GM23248 (cell line): ENCODE data around the gene P2RX2. TPM values are rescaled to one million over a fixed set of nuclear protein-coding genes. Genes with fewer than 3 reads are reported as not detected.
A peak's percentile ranks its signal among the peaks of the same experiment; 100 is the strongest.

Source experiments
- DNase-seq: peaks from one replicate; pipeline ENCODE4 v3.0.0-alpha.2; 2015
- H2AFZ ChIP-seq: fragments of 200-600 bp; sonication (generic); 2 replicates; pipeline ENCODE4 v1.6.1; 2016; ENCODE audit warnings: antibody characterized with exemption
- H3F3A ChIP-seq: fragments of 200-600 bp; sonication (generic); 2 replicates; pipeline ENCODE4 v1.6.1; 2016; ENCODE audit warnings: mild to moderate bottlenecking, antibody characterized with exemption, mixed run types; ENCODE audit not compliant: insufficient read depth
- H3K27ac ChIP-seq: fragments of 200-600 bp; sonication (generic); 2 replicates; pipeline ENCODE4 v1.5.1; 2016; ENCODE audit warnings: mild to moderate bottlenecking
- H3K27me3 ChIP-seq: fragments of 200-600 bp; sonication (generic); replicated peaks from 2 replicates; pipeline ENCODE4 v1.6.1; 2016; ENCODE audit warnings: mild to moderate bottlenecking; ENCODE audit not compliant: insufficient read depth
- H3K36me3 ChIP-seq: fragments of 200-600 bp; sonication (generic); 2 replicates; pipeline ENCODE4 v1.6.1; 2016; ENCODE audit warnings: low read depth, mild to moderate bottlenecking
- H3K4me1 ChIP-seq: fragments of 200-600 bp; sonication (generic); 2 replicates; pipeline ENCODE4 v1.6.1; 2016; ENCODE audit warnings: mild to moderate bottlenecking; ENCODE audit not compliant: insufficient read depth
- H3K4me2 ChIP-seq: fragments of 200-600 bp; sonication (generic); one replicate; pipeline ENCODE4 v1.6.1; 2016; ENCODE audit warnings: mild to moderate bottlenecking; ENCODE audit not compliant: unreplicated experiment
- H3K4me3 ChIP-seq: fragments of 200-600 bp; sonication (generic); 2 replicates; pipeline ENCODE4 v1.5.1; 2016; ENCODE audit warnings: mild to moderate bottlenecking
- H3K79me2 ChIP-seq: fragments of 200-600 bp; sonication (generic); 2 replicates; pipeline ENCODE4 v1.6.1; 2016; ENCODE audit warnings: mild to moderate bottlenecking; ENCODE audit not compliant: insufficient read depth
- H3K9ac ChIP-seq: fragments of 200-600 bp; sonication (generic); 2 replicates; pipeline ENCODE4 v1.6.1; 2016; ENCODE audit warnings: mild to moderate bottlenecking
- H3K9me2 ChIP-seq: fragments of 200-600 bp; sonication (generic); 2 replicates; pipeline ENCODE4 v1.6.1; 2016; ENCODE audit warnings: mixed run types, mild to moderate bottlenecking, moderate library complexity; ENCODE audit not compliant: insufficient read depth
- H3K9me3 ChIP-seq: fragments of 200-600 bp; sonication (generic); one replicate; pipeline ENCODE4 v1.6.1; 2017; ENCODE audit warnings: low read depth
- H4K20me1 ChIP-seq: fragments of 200-600 bp; sonication (generic); 2 replicates; pipeline ENCODE4 v1.6.0; 2016; ENCODE audit not compliant: insufficient read depth
- EZH2 ChIP-seq: fragments of 200-600 bp; sonication (generic); IDR thresholded peaks from 2 replicates; pipeline ENCODE4 v1.6.1; 2018; ENCODE audit warnings: antibody characterized with exemption, mild to moderate bottlenecking; ENCODE audit not compliant: insufficient read depth, poor library complexity, severe bottlenecking
- EZH2phosphoT487 ChIP-seq: fragments of 200-600 bp; sonication (generic); IDR thresholded peaks from 2 replicates; pipeline ENCODE4 v1.6.1; 2018; ENCODE audit warnings: antibody characterized with exemption, moderate library complexity, mild to moderate bottlenecking, low read depth; ENCODE audit not compliant: insufficient read depth
- WGBS, 2 experiments: methylation state at CpG; one replicate each; pipeline ENCODE4 v1.1.6; 2015 to 2017; ENCODE audit warnings: low lambda C conversion rate in 2 of 2, low coverage in 1 of 2; ENCODE audit errors: missing lambda C conversion rate in 2 of 2; 5-methylcytosine and 5-hydroxymethylcytosine counted together
- in situ Hi-C: fragments of 300-500 bp; cut with MboI; formaldehyde crosslinking; loops from 2 replicates; pipeline ENCODE4 v1.15.0; 2020
- polyA plus RNA-seq: library from polyadenylated mRNA; unstranded; fragments of >200 nt; fragmentation: Nextera tagmentation; extraction: Ambion mirVana; gene quantifications from 2 replicates; pipeline ENCODE4 v1.2.1, GENCODE V29; 2016
- total RNA-seq: library from RNA; depleted of rRNA; stranded (reverse); fragments of >200 nt; shearing (Covaris generic); gene quantifications from 2 replicates; pipeline ENCODE4 v1.2.3, GENCODE V29; 2014

Gene P2RX2
- total and polyA plus RNA-seq, 2 experiments from 2014 or later = not detected

- no peaks in the 10 kb centered on the region for H3K79me2 ChIP-seq
- no peak for DNase-seq
- no peak overlapping the region for H3K27ac ChIP-seq
- H3F3A ChIP-seq = no peaks in the 10 kb centered on the region
- H3K9ac ChIP-seq = no peak overlapping the region
- WGBS, 2 experiments = 72 to 75% methylated on average over 16 of the region's 16 CpGs
- H4K20me1 ChIP-seq = no peaks in the 10 kb centered on the region
- H3K36me3 ChIP-seq = no peaks in the 10 kb centered on the region
- no peaks in the 10 kb centered on the region for H3K9me3 ChIP-seq
- no peaks in the 10 kb centered on the region for H3K9me2 ChIP-seq
- in situ Hi-C loops = loop anchor here (25.0 kb wide), 1 partner anchor 443 kb away; no protein-coding TSS in a partner anchor
- no peak for TF ChIP-seq EZH2
- no peak for TF ChIP-seq EZH2phosphoT487
- H3K27me3 ChIP-seq = peaks cover 79% of the 10 kb centered on the region
- no peak overlapping the region for H2AFZ ChIP-seq
- H3K4me3 ChIP-seq = no peak overlapping the region
- H3K4me1 ChIP-seq = no peaks in the 10 kb centered on the region
- no peak overlapping the region for H3K4me2 ChIP-seq
Measured at GRCh38 chr12:132604668-132605441, 13.7 kb upstream of the P2RX2 start.

DNA sequence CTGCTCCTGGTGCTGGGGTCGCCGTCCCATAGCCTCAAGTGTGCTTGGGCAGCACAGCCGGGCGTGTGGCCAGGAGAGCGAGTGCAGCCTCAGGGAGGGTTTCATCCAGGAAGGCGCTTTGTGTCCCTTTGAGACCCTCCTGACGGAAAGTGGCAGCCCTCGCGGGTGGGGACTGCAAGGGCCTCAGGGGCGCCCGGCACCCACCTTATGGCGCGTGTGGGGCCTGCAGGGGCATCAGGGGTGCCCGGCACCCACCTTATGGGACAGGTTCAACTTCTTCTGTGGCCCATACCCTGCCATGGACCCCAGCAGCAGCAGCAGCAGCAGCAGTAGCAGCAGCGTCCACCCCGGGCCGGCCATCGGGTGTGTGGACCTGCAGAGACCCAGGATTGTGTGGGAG is 12.7 kb upstream of the P2RX2 start:
- no peak overlapping the region for H3K27ac ChIP-seq
- no peak overlapping the region for H2AFZ ChIP-seq
- no peaks in the 10 kb centered on the region for H3F3A ChIP-seq
- no peaks in the 10 kb centered on the region for H3K79me2 ChIP-seq
- no peak overlapping the region for H3K9ac ChIP-seq
- H3K9me2 ChIP-seq = no peaks in the 10 kb centered on the region
- no peaks in the 10 kb centered on the region for H3K4me1 ChIP-seq
- H3K4me3 ChIP-seq = no peak overlapping the region
- WGBS, 2 experiments = 82 to 89% methylated on average over 18 of the region's 18 CpGs
- H3K27me3 ChIP-seq = peaks cover 82% of the 10 kb centered on the region
- H3K36me3 ChIP-seq = no peaks in the 10 kb centered on the region
- no peaks in the 10 kb centered on the region for H3K9me3 ChIP-seq
- no peak for TF ChIP-seq EZH2phosphoT487
- TF ChIP-seq EZH2 = no peak
- no peak for DNase-seq
- in situ Hi-C loops = loop anchor here (25.0 kb wide), 1 partner anchor 444 kb away; no protein-coding TSS in a partner anchor
- no peak overlapping the region for H3K4me2 ChIP-seq
- H4K20me1 ChIP-seq = no peaks in the 10 kb centered on the region

DNA sequence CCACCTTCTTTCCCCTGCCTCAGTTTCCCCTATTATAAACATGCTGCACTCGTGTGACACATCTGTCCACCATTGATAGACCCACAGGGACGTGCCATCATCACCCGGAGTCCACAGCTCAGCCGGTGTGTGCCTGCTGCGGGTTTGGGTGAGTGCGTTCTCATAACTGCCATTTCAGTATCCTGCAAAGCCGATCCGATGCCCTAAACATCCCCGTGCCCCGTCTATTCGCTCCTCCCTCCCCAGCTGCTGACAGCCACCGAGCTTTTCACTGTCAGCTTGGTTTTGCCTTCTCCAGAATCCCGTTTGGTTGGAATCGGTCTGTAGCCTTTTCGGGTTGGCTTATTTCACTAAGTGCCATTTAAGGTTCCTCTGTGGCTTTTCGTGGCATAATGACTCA is 12.1 kb upstream of the P2RX2 start:
- Histone ChIP-seq H3K27me3 (peaks cover 82% of the 10 kb centered on the region), H3F3A (no peaks in the 10 kb centered on the region), H4K20me1 (no peaks in the 10 kb centered on the region), H2AFZ (no peak overlapping the region), H3K36me3 (no peaks in the 10 kb centered on the region), H3K79me2 (no peaks in the 10 kb centered on the region), H3K9me3 (no peaks in the 10 kb centered on the region), H3K4me1 (no peaks in the 10 kb centered on the region), H3K27ac (no peak overlapping the region), H3K9me2 (no peaks in the 10 kb centered on the region), H3K4me3 (no peak overlapping the region), H3K4me2 (no peak overlapping the region), H3K9ac (no peak overlapping the region)
- in situ Hi-C loops = loop anchor here (25.0 kb wide), 1 partner anchor 444 kb away; no protein-coding TSS in a partner anchor
- DNase-seq = peak; percentile 50
- no peak for TF ChIP-seq EZH2phosphoT487
- no peak for TF ChIP-seq EZH2
- 18 to 20% methylated on average over 16 of the region's 16 CpGs for WGBS, 2 experiments

- DNase-seq = no peak
- Histone ChIP-seq H3K36me3 (no peaks in the 10 kb centered on the region), H3F3A (no peaks in the 10 kb centered on the region), H3K4me2 (no peak overlapping the region), H3K79me2 (no peaks in the 10 kb centered on the region), H3K9ac (no peak overlapping the region), H2AFZ (no peak overlapping the region), H4K20me1 (no peaks in the 10 kb centered on the region), H3K4me3 (no peak overlapping the region), H3K4me1 (no peaks in the 10 kb centered on the region), H3K27ac (no peak overlapping the region), H3K27me3 (peaks cover 77% of the 10 kb centered on the region), H3K9me3 (no peaks in the 10 kb centered on the region), H3K9me2 (no peaks in the 10 kb centered on the region)
- WGBS, 2 experiments = 59 to 63% methylated on average over 19 of the region's 19 CpGs
- in situ Hi-C loops = loop anchor here (25.0 kb wide), 1 partner anchor 445 kb away; no protein-coding TSS in a partner anchor
- TF ChIP-seq EZH2 (no peak), EZH2phosphoT487 (no peak)
Measured at GRCh38 chr12:132606927-132607326, 11.6 kb upstream of the P2RX2 start.
